Progenitor cell of endocrine pancreas (in vitro differentiated cells): ENCODE results near the gene TNIP1. TPM values are rescaled to one million over a fixed set of nuclear protein-coding genes. Genes with fewer than 3 reads are reported as not detected.

Experiments used
- DNase-seq: peaks from one replicate; pipeline ENCODE4 v3.0.0; 2021; ENCODE audit warnings: low spot score; ENCODE audit not compliant: unreplicated experiment
- H3K27ac Mint-ChIP-seq: 2 replicates; pipeline ENCODE4 v1.8.0; 2021; ENCODE audit warnings: mild to moderate bottlenecking, moderate library complexity, mixed read lengths
- H3K27me3 Mint-ChIP-seq: 2 replicates; pipeline ENCODE4 v1.8.0; 2021; ENCODE audit warnings: mixed read lengths
- H3K36me3 Mint-ChIP-seq: 2 replicates; pipeline ENCODE4 v1.8.0; 2022; ENCODE audit warnings: mixed read lengths; ENCODE audit not compliant: insufficient read depth
- H3K4me1 Mint-ChIP-seq: 2 replicates; pipeline ENCODE4 v1.8.0; 2021; ENCODE audit warnings: low read depth, mixed read lengths
- H3K4me3 Mint-ChIP-seq: 2 replicates; pipeline ENCODE4 v1.8.0; 2021; ENCODE audit warnings: low read depth, mild to moderate bottlenecking, moderate library complexity, mixed read lengths
- H3K9me3 Mint-ChIP-seq: 2 replicates; pipeline ENCODE4 v1.8.0; 2021; ENCODE audit warnings: low read depth, mixed read lengths
- total RNA-seq: library from RNA; stranded (reverse); gene quantifications from 2 replicates; pipeline ENCODE4 v1.2.1, GENCODE V29; 2021
- TF ChIP-seq, protein P1 (sequence below): fragments of 200-600 bp; sonication (generic); IDR thresholded peaks from one replicate; pipeline ENCODE4 v1.5.0; 2021; ENCODE audit warnings: antibody characterized with exemption, mild to moderate bottlenecking; ENCODE audit not compliant: unreplicated experiment

The TNIP1 gene
- total RNA-seq, 1 donor from 2014 or later, result 55.0 TPM

DNA sequence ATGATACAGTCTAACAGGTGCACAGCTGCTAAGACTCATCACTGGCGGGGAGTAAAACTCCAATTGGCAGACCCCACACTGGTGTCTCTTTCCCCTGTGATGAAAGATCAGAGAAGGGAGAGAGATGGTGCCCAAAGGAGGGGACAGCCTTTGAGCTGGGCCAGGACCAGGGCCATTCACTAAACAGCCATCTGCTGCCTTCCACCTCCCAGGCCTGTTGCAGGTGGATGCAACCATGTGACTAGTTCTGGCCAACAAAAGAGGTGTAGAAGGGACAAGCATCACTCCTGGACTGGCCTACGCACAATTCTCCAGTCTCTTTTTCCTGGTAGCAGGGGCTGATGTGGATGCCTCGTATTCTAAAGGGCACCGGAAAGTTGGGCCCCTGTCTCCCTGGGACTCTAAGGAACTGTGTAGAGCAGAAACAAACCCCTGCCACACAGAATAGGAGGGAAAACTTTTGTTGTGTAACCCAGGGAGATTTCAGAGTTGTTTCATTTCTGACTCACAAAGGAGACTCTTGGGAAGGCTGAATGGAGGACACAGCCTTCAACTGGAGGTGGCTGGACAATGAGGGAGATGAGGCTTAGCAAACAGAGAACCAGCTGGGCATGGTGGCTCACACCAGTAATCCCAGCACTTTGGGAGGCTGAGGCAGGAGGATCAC lies 26.9 kb downstream of the TNIP1 start:
- H3K27ac Mint-ChIP-seq, result peak overlapping the region; percentile 6
- H3K36me3 Mint-ChIP-seq, result peaks cover 15% of the 10 kb centered on the region
- no peaks in the 10 kb centered on the region for H3K27me3 Mint-ChIP-seq
- no peak overlapping the region for H3K4me3 Mint-ChIP-seq
- TF ChIP-seq, protein P1, sequence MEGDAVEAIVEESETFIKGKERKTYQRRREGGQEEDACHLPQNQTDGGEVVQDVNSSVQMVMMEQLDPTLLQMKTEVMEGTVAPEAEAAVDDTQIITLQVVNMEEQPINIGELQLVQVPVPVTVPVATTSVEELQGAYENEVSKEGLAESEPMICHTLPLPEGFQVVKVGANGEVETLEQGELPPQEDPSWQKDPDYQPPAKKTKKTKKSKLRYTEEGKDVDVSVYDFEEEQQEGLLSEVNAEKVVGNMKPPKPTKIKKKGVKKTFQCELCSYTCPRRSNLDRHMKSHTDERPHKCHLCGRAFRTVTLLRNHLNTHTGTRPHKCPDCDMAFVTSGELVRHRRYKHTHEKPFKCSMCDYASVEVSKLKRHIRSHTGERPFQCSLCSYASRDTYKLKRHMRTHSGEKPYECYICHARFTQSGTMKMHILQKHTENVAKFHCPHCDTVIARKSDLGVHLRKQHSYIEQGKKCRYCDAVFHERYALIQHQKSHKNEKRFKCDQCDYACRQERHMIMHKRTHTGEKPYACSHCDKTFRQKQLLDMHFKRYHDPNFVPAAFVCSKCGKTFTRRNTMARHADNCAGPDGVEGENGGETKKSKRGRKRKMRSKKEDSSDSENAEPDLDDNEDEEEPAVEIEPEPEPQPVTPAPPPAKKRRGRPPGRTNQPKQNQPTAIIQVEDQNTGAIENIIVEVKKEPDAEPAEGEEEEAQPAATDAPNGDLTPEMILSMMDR, result no peak
- no peak for DNase-seq
- peaks cover 12% of the 10 kb centered on the region for H3K4me1 Mint-ChIP-seq
- no peaks in the 10 kb centered on the region for H3K9me3 Mint-ChIP-seq

DNA sequence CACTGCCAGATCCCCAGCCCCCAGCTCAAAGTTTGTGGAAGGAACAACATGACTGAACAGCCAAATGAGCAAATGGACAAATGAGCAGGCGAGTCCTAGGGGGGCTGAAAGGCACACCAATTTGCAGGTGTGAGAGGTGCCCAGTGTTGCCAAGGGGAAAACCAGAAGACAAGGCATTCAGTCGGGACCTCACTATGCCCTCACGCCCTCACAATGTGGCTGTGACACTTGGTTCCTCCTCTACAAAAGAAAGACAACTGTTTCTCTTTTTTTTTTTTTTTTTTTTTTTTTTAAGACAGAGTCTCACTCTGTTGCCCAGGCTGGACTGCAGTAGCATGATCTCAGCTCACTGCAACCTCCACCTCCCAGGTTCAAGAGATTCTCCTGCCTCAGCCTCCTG lies 28.0 kb downstream of the TNIP1 start:
- Mint-ChIP-seq H3K27ac (no peak overlapping the region), H3K4me1 (peaks cover 12% of the 10 kb centered on the region), H3K36me3 (peaks cover 13% of the 10 kb centered on the region), H3K4me3 (no peak overlapping the region), H3K27me3 (no peaks in the 10 kb centered on the region), H3K9me3 (no peaks in the 10 kb centered on the region)
- DNase-seq, result no peak
- TF ChIP-seq, protein P1, result no peak

DNA sequence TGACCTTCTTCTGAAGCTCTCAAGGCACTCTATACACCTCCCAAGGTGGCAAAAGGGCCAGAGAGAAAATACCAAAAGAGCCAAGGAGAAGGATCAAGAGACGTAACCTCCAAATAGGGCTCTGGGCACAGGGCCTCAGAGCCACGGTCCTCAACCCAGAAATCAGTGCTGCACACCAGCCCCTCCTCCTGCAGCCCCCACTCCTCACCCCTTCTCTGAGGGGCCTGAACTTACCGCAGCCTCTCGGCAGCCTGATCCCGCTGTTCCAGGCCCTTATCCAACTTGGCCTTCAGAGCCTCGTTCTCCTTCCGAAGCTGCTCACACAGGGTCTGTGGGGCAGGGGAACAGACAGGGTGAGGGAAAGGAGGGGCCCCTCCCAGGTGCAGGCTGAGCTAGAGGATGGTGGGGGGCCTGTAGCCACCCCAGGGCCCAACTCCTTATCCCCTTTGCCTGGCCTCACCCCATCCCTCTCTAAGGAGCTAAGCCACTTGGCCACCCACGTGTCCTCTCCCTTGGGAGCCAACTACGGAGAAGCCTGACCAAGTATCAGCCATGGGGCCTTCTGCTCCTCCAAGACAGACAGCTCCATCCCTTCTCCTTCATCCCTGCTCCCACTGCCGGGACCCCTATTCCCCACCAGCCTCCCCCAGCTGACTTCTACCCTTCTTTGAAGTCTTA lies 28.8 kb downstream of the TNIP1 start:
- H3K4me3 Mint-ChIP-seq, result no peak overlapping the region
- peak overlapping the region; percentile 31 for H3K27ac Mint-ChIP-seq
- peaks cover 14% of the 10 kb centered on the region for H3K36me3 Mint-ChIP-seq
- no peaks in the 10 kb centered on the region for H3K27me3 Mint-ChIP-seq
- no peaks in the 10 kb centered on the region for H3K9me3 Mint-ChIP-seq
- TF ChIP-seq, protein P1, result no peak
- DNase-seq, result no peak
- peaks cover 12% of the 10 kb centered on the region for H3K4me1 Mint-ChIP-seq

DNA sequence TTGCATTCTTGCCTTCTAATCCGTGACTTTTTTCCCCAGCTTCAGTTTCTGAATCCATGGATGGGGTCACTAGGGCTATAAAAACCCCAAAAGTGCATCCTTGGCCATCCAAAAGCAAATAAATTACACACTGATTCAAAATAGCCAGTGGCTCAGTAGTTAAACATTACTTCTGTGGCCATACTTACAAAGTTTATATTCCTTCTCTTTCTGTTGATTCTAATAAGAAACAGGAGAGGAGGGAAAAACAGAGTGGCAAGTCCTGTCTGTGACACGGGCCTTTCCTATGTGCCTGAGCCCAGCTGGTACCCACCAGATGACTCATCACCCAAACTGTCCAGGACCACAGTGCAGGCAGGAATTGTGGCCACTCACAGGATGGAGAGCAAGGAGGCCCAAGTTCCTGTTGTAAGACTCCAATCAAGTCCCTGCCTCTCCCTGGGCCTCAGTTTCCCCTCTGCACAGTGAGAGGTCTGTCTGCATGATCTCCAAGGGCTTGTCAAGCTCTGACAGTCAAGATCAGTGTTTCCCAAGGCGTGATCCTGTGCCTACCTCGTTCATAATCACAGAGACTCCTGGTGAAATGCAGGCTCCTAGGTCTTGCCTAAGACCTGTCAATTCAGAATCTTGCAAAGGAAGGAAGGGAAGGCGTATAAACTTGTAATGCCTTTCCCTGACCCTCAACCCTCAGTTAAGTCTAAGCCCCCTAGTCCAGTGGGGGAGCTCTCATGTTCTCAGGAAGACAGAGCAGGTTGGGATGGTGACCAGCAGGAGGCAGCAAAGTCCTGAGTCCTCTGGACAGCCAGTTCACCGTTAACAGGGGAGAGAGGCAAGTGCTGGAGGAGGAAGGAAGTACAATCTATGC lies 29.5 kb downstream of the TNIP1 start:
- H3K36me3 Mint-ChIP-seq, result peaks cover 13% of the 10 kb centered on the region
- DNase-seq, result peak; percentile 54
- TF ChIP-seq, protein P1, result peak; percentile 82
- no peak overlapping the region for H3K4me3 Mint-ChIP-seq
- no peaks in the 10 kb centered on the region for H3K9me3 Mint-ChIP-seq
- no peaks in the 10 kb centered on the region for H3K27me3 Mint-ChIP-seq
- H3K4me1 Mint-ChIP-seq, result peaks cover 11% of the 10 kb centered on the region
- peak overlapping the region; percentile 31 for H3K27ac Mint-ChIP-seq

DNA sequence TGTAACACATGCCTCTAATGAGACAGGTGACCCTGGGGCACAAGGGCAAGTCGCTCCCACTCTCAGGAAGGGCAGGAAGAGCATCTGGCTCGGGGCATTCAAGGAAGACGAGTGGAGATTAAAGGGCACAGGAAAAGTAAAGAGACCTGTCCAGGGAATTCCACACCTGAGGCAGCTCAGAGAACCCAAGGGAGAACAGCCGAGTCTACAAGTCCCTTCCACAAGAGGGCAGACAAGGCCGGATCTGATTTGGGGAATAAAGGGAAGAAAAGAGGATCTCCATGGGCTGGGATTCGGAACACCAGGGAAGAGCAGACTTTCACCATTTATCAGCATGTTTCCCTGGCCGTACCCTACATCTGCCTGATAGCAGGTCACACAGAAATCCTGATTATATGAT lies 32.3 kb downstream of the TNIP1 start:
- Mint-ChIP-seq H3K36me3 (peaks cover 15% of the 10 kb centered on the region), H3K27me3 (no peaks in the 10 kb centered on the region), H3K27ac (no peak overlapping the region), H3K4me1 (no peaks in the 10 kb centered on the region), H3K9me3 (no peaks in the 10 kb centered on the region), H3K4me3 (no peak overlapping the region)
- TF ChIP-seq, protein P1, result no peak
- DNase-seq, result no peak
